Epithelial cell of esophagus (primary cell): ENCODE data around the gene NMRK2.

Source experiments
- DNase-seq: peaks from one replicate; pipeline ENCODE4 v3.0.0; 2010; ENCODE audit warnings: low read depth
- H3K4me3 ChIP-seq: 2 replicates; pipeline ENCODE4 v1.5.1; 2011; ENCODE audit warnings: mild to moderate bottlenecking, low read length, control low read depth
- TF ChIP-seq, protein P1 (sequence below): IDR thresholded peaks from 2 replicates; pipeline ENCODE4 v1.5.1; 2011; ENCODE audit warnings: low read depth, mild to moderate bottlenecking, low read length, control low read depth, inconsistent platforms; ENCODE audit not compliant: insufficient read depth; ENCODE audit errors: missing control alignments

The NMRK2 gene

DNA sequence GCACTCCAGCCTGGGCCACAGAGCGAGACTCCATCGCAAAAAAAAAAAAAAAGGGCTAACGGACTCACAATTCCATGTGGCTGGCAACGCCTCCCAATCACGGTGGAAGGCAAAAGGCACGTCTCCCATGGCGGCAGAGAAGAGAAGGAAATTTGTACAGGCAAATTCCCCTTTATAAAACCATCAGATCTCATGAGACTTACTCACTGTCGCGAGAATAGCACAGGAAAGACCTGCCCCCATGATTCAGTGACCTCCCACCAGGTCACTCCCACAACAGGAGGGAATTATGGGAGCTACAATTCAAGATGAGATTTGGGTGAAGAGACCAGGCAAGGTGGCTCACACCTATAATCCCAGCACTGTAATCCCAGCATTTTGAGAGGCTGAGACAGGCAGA lies 18.7 kb upstream of the NMRK2 start:
- no peak for DNase-seq
- TF ChIP-seq, protein P1, sequence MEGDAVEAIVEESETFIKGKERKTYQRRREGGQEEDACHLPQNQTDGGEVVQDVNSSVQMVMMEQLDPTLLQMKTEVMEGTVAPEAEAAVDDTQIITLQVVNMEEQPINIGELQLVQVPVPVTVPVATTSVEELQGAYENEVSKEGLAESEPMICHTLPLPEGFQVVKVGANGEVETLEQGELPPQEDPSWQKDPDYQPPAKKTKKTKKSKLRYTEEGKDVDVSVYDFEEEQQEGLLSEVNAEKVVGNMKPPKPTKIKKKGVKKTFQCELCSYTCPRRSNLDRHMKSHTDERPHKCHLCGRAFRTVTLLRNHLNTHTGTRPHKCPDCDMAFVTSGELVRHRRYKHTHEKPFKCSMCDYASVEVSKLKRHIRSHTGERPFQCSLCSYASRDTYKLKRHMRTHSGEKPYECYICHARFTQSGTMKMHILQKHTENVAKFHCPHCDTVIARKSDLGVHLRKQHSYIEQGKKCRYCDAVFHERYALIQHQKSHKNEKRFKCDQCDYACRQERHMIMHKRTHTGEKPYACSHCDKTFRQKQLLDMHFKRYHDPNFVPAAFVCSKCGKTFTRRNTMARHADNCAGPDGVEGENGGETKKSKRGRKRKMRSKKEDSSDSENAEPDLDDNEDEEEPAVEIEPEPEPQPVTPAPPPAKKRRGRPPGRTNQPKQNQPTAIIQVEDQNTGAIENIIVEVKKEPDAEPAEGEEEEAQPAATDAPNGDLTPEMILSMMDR: no peak
- H3K4me3 ChIP-seq: no peak overlapping the region

DNA sequence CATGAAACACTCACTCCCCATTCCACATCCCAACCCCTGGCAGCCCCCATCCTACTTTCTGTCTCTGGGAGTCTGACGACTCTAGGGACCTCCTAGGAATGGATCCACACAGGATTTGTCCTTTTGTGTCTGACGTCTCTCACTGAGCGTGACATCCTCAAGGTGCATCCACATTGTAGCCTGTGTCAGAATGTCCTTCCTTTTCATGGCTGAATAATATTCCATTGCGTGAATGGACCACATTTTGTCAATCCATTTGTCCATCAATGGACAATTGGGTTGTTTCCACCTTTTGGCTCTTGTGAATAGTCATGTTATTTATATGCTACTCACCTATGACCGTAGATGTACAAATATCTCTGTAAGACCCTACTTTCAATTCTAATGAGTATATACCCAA lies 16.8 kb upstream of the NMRK2 start:
- H3K4me3 ChIP-seq: no peak overlapping the region
- TF ChIP-seq, protein P1: no peak
- no peak for DNase-seq

DNA sequence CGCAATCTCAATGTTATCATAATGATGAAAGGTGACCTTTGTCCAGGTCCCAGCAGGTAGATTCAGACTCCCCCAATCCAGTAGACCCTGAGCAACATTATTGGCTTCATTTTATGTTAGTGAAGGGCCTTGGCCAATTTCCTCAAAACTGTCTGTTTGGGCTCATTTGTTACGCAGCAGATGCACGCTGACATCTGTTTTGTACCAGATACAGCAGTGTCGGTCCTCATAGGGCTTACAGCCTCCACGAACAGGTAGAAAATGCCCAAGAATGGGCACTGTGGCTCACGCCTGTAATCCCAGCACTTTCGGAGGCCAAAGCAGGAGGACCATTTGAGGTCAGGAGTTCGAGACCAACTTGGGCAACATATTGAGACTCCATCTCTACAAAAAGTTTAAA lies 13.1 kb upstream of the NMRK2 start:
- no peak for DNase-seq
- no peak overlapping the region for H3K4me3 ChIP-seq
- TF ChIP-seq, protein P1: no peak

GRCh38 chr19:3923096-3923758 lies 9.6 kb upstream of the NMRK2 start:
- TF ChIP-seq, protein P1: no peak
- H3K4me3 ChIP-seq: no peak overlapping the region
- no peak for DNase-seq

DNA sequence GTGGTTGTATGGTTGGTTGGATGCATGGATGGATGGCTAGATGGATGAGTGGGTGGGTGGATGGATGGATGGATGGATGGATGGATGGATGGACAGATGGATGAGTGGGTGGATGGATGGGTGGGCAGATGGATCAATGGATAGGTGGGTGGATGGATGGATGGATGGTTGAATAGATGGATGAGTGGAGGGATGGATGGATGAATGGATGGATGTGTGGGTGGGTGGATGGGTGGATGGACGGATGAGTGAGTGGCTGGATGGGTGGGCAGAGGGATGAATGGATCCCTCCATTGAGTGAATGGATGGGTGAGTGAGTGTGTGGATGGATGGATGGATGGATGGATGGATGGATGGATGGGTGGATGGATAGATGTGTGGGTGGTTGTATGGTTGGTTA lies 9.0 kb upstream of the NMRK2 start:
- H3K4me3 ChIP-seq: no peak overlapping the region
- no peak for DNase-seq
- TF ChIP-seq, protein P1: no peak

DNA sequence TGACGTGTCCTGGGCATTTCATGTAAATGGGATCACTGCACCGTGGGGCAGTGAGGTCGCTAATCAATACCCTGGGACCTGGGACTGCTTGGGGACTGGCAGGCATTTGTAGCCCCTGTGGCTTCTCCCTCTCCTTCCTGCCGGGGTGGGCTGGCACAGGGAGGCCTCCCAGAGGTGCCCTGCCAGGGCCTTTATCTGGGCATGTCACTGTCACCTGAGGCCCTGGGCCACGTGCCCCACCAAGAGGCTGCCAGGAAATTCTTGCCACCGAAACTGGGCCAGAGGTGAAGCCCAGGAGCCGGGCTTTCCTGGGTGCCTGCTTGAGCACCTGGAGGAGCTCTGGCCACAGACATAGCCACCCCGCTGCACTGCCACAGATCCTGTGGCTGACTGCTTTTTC lies 1.8 kb upstream of the NMRK2 start:
- H3K4me3 ChIP-seq: no peak overlapping the region
- DNase-seq: no peak
- TF ChIP-seq, protein P1: no peak
